ENCODE measurements around the gene SAFB.

DNA sequence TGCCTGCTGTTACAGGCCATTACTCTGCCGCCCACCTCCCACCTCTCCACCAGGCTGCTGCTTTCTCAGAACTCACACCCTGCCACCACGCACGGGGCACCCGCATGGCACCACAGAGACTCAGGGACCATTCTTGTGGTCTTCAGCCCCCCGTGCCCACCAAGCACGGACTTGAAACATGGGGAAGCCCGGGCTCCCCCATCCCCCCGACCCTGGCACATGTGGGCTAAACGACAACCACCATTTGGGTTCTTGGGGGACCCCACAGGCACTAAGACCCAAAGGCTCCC is 32.1 kb upstream of the SAFB start:
- TF ChIP-seq, protein P1, sequence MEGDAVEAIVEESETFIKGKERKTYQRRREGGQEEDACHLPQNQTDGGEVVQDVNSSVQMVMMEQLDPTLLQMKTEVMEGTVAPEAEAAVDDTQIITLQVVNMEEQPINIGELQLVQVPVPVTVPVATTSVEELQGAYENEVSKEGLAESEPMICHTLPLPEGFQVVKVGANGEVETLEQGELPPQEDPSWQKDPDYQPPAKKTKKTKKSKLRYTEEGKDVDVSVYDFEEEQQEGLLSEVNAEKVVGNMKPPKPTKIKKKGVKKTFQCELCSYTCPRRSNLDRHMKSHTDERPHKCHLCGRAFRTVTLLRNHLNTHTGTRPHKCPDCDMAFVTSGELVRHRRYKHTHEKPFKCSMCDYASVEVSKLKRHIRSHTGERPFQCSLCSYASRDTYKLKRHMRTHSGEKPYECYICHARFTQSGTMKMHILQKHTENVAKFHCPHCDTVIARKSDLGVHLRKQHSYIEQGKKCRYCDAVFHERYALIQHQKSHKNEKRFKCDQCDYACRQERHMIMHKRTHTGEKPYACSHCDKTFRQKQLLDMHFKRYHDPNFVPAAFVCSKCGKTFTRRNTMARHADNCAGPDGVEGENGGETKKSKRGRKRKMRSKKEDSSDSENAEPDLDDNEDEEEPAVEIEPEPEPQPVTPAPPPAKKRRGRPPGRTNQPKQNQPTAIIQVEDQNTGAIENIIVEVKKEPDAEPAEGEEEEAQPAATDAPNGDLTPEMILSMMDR (IDR thresholded peaks at IDR 0.05): no peak
- no peak for TF ChIP-seq POLR2A (IDR thresholded peaks at IDR 0.05)

Data from ovary (tissue), 3 donors.